Stimulated activated CD4-positive, alpha-beta T cell treated with anti-CD3 and anti-CD28 coated beads, Interleukin-4, amount 100 ng/mL, for 1 hour (primary cell): ENCODE data around the gene H1-8.
"Not testable (repeated sequence)": the region's sequence is repeated elsewhere in the genome, so short reads cannot be mapped to it uniquely, and the experiment has no call there.

ENCODE experiments used
- DNase-seq: peaks from one replicate; pipeline ENCODE4 v3.0.0-alpha.2; 2020

The H1-8 gene, protein sequence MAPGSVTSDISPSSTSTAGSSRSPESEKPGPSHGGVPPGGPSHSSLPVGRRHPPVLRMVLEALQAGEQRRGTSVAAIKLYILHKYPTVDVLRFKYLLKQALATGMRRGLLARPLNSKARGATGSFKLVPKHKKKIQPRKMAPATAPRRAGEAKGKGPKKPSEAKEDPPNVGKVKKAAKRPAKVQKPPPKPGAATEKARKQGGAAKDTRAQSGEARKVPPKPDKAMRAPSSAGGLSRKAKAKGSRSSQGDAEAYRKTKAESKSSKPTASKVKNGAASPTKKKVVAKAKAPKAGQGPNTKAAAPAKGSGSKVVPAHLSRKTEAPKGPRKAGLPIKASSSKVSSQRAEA

GRCh38 chr3:129543156-129543790 lies at the start of gene H1-8:
Gene H1-8, plus strand, starts transcription at chr3:129543175. Its CDS starts 44 bp downstream, at chr3:129543219.
- DNase-seq, result no peak

DNA sequence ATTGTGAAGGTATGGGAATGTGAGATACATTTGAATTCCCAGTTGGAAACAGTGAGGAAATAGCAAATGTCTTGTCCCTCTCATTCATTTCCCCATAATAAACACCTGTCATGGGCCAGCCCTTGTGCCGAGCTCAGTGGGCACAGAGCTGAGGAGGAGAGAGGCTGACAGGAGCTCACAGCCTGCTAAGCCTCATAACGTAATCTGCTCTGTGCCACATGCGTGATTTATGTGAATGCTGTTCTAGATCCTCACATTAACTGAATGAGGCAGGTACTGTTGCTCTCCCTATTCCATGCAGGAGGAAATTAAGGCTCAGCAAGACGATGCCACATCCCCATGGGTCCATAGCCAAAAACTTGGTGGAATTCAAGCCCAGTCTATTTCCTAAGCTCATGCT lies 49.8 kb upstream of the H1-8 start:
- DNase-seq, result no peak

DNA sequence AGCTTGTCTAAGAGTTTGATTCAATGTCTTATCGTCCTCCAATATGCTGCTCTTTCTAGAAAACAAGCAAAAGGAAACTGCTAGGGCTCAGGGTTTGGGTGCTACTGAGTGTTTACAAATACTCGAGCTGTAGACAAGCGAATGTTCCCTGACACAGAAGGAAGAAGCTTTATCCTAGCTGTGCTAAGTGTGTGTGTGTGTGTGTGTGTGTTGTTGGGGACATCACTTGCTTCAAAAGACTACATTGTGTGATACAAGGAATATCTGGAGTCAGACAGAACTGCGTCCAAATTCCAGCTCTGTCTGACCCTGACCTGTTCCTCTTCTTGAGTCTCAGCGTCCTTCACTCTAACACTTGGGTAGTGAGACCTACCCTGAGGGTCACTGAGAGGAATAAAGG lies 48.5 kb upstream of the H1-8 start:
- DNase-seq, result not testable (repeated sequence)

DNA sequence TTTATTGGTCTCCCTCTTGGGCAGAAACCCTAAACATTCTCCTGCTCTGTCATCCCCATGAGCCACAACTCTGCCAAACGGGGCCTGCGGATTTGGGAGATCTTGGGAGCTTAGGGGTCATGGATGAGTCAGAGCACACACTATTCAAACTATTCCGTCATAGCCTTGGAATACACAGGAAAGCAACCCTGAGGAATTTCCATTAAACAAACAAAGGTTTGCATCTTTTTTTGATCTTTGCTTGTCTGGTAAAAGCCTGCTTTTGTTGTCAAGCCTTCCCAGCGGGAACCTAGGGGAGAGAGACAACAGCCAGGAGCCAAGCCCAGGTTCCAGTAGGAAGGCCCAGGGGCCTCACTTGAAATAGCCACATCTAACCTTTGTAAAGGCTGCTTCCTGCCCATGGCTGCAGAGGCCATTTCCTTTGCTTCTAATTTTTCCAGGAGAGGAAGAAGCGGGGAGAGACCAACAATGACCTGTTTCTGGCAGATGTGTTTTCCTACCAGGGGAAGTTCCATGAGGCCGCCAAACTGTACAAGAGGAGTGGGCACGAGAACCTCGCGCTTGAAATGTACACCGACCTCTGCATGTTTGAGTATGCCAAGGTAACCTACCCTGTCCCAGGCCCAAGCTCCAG lies 47.9 kb upstream of the H1-8 start:
- DNase-seq, result not testable (repeated sequence)

DNA sequence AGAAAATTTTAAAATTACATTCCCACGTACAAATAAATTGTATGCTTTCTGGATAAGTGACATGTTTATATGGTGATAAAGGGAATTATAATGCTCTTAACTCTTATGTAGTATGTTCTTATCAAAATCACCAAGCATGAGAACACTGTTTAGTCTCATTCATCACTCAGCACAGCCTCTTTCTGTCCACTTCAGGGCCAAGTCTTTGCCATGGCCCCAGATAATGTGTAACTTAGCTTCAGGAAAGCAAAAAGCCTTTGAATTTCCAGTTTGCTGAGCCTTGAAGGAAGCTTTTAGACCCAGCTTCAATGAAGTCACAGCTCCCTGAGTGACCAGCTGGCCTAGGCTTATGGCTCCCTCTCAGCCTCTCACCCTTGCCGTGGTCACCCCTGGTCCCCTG lies 45.1 kb upstream of the H1-8 start:
- not testable (repeated sequence) for DNase-seq

DNA sequence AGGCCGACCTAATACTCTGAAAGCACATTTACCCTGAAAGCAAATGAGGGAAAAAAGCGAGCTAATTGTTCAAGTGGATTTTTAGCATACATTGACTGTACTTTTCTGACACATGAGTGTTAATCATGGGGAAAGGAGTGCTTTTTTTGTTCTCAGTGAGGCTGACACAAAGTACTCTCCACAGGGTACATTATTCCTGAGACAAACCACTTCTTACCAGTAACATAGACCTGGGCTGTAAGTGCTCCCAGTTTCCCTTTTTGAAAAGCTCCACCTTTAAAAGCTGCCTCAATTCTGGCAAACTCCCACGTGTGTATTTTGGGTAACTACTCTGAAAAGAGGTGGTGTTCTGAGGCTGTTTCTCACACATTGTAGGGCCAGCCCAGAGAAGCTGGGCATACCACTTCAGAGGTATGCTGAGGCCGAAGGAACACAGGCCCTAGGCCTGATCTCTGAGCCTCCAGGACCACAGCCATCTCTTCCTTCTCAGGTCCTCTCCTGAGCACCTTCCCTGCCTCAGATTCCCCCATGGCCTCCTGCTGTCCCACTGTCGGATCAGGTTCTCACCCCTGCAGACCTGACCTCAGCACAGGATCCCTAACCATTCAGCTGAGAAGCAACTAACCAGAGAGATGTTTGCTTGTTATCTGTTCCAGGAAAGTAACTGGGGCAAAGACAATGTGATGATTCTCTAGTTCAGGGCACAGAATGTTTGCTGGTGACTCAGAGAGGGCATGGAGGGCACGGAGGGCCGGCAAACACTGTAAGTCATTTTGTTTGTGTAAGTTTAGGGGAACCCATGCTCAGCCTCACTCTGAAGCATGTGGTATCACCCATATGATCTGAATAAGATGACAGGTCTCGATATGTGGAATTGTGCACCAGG lies 44.1 kb upstream of the H1-8 start:
- DNase-seq, result not testable (repeated sequence)

DNA sequence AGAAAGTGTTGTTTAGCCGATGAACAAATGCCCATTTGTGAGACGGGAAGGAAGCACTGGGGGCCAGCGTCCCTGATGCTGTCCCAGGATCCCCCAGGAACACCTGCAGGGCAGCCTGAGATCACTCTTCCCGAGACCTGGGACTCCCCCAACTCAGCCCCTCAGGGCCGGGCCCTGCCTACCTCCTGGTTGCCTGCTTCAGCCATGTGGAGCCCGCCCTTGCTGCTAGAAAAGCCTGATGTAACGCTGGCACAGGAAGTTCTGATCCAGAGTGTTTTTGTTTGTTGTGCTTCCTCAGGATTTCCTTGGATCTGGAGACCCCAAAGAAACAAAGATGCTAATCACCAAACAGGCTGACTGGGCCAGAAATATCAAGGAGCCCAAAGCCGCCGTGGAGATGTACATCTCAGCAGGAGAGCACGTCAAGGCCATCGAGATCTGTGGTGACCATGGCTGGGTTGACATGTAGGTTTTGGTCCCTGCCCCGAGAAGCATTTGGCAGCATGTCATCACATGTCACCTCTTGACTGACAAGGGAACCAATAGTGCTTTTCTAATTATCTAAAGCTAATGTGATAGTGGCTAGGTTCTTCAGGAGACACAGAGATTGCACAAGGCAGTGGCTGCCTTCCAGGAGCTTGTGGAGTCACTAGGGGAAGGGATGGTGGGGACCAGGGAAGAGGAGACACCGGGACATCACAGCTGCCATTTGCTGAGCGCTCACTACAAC lies 43.2 kb upstream of the H1-8 start:
- DNase-seq, result not testable (repeated sequence)

DNA sequence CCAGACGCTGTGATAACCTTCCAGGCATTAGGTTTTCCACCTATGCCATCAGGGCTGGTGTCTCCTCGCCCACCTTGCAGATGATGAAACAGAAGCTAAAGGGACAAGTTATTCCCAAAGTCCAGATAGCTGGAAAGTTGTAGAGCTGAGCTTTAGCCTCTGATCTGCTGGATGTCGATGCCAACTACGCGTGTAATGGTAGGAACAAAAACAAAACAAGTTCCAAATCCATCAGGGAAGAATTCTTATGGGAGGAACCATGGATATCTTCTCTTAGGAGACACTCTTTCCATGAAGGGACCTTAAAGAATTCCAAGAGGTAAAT lies 42.7 kb upstream of the H1-8 start:
- no peak for DNase-seq

- DNase-seq, result no peak
These were observed 41.3 kb upstream of the H1-8 start for GRCh38 chr3:129501630-129502029.

GRCh38 chr3:129502641-129503408 lies 40.1 kb upstream of the H1-8 start:
- DNase-seq, result no peak

DNA sequence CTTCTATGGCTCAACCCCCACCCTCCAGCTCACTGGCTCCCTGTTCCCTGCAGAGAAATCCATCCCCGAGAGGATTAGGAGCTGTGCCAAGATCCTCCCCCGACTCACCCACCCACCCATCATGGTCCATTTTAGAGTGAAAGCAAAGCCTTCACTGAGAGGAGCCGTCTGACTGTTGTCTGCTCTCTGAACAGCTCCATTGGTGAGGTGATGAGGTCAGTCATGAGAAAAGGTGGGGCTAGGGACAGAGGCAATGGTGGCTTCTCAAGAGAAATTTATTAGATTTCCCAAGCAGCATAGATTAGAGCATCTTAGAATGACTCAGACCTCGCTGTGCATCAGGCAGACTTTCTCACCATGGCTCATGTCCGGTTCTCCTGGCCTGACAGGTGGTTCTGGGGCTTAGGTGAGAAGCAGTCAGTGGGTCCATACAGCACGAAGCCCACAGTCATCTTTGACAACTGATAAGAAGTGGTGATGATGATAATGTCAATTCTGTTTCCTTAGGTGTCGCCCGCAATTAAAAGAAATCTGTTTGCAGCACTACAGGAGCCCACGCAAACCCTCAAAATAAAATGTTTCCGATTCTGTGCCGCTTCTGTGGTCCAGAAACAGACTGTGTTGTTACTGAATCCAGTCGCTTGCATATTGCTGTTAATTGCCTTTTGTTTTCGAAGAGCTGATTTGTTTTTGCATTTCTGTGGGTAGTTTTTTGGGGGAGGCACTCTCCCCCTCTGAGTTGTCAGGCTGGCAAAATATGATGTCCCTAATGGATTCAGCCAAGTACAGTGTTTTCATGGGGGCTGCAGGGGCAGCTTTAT lies 39.3 kb upstream of the H1-8 start:
- no peak for DNase-seq

GRCh38 chr3:129504471-129505100 lies 38.4 kb upstream of the H1-8 start:
- DNase-seq, result no peak

DNA sequence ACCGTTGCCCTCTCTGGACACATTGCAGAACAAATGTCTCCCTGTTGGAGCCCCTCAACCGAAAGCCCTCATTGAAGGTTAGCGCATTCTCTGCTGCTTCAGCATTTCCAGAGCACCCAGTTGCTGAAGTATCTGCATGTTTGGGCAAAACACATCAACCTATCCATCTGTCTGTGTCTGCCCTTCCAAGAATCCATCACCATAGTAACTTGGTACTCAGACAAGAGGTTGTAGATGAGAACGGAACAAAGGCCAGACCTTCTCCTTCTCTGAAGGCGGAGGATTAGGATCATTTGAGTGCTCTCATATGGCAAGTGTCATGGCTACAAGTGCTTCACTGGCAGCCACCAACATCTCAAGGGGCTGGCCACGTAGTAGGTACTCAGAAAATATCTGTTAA lies 37.6 kb upstream of the H1-8 start:
- DNase-seq, result no peak

DNA sequence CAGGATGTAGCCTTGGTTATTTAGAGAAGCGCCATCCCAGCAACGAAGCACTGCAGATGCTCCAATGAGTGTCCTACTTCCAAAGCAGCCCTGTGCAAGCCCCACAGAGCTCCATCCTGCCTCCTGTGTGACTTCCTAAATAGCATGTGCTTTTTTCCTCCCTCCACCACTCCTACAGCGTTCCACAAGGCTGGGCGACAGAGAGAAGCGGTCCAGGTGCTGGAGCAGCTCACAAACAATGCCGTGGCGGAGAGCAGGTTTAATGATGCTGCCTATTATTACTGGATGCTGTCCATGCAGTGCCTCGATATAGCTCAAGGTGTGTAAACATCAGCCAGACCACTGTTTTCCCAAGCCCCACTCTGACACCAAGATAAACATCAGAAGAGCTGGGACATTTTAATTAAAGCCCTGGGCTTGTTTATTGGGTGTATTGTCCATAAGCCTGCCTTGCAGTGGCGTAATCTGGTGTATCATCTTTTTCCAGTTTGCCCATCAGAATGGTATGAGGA lies 36.7 kb upstream of the H1-8 start:
- no peak for DNase-seq

DNA sequence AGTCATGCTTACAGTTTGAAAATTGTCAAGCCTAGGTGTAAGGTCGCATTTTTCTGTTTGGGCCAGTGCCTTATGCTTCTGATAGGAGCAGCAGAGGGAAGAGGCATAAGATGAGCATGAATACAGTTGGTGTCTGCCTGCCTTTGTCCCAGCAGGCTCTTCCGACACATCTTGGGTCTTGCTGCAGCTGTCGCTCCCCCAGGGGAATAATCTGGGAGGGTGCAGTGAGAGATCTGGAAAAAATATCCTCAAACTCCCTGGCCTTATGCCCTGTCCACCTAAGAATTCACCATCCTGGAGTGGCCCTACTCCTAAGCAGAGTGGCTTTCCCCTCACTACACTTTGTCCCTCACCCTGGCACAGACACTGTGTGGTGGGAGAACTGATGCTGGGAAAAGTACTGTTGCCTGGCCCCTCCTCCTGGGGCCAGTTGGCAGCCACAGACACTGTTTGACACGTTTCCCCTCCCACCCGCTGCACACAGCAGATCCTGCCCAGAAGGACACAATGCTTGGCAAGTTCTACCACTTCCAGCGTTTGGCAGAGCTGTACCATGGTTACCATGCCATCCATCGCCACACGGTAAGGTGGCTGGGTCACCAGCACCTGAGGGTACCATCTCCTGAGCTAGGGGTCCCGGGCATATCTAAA lies 35.7 kb upstream of the H1-8 start:
- DNase-seq, result no peak

GRCh38 chr3:129512595-129512994 lies 30.4 kb upstream of the H1-8 start:
- no peak for DNase-seq

- DNase-seq, result no peak
These were observed 29.3 kb upstream of the H1-8 start for GRCh38 chr3:129513705-129514104.

GRCh38 chr3:129514110-129514509 lies 28.9 kb upstream of the H1-8 start:
- DNase-seq, result no peak

- DNase-seq, result no peak
These were observed 28.4 kb upstream of the H1-8 start for GRCh38 chr3:129514563-129514962.
